GM12892 (cell line): Measurements from ENCODE around the gene PLD6.

Experiments used
- POLR2A ChIP-seq: IDR thresholded peaks from 2 replicates; pipeline ENCODE4 v1.6.1; 2011; ENCODE audit warnings: low read depth, low read length, control low read depth
- POLR2AphosphoS5 ChIP-seq: IDR thresholded peaks from 2 replicates; pipeline ENCODE4 v1.6.1; 2011; ENCODE audit warnings: low read depth, low read length, control low read depth

DNA sequence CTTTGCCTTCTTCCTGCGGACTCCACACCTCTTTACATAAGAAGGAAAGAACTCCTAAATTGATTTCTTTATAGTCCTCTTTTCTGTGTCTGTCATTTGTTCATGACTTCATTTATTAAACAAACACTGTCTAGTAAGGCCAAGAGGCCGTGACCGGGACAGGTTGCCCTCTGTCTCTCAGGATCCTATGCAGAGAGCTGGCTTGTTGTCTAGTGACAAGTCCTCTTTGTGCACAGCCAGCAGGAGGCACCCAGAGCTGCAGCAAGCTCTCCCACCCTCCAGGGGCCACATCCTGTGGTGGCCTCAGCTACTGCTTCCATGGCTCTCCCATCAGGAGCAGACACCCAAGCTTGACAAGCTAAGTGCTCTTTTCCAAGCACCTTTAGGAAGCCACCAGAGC lies 50.6 kb downstream of the PLD6 start:
- TF ChIP-seq POLR2A (no peak), POLR2AphosphoS5 (no peak)
